G401.6 (cell line): ENCODE results near the gene FCHSD2.
"Not testable (repeated sequence)": the region's sequence is repeated elsewhere in the genome, so short reads cannot be mapped to it uniquely, and the experiment has no call there.

Experiments
- FAIRE-seq: peaks from 2 replicates; lab custom pipeline; 2012; peaks lifted over from hg19 to GRCh38; lab: Jason Lieb, UNC

Gene FCHSD2

DNA sequence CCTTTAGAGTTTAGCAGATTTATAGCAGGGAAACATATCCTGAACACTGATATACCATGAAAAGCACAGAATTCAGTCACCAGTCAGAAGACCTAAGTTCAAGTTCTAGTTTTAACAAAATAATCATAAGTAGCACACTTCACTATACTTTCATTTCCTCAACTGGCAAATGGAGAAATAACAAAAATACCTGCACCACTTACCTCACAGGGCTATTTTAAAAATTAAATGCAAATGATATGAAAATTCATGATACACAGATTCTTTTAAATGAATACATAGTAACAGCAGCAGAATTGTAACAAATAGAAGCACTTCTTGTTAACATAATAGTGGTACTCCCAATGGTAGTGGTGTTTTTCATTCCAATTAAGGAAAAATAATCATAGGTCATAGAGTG is 139.0 kb downstream of the FCHSD2 start:
- FAIRE-seq = no peak

DNA sequence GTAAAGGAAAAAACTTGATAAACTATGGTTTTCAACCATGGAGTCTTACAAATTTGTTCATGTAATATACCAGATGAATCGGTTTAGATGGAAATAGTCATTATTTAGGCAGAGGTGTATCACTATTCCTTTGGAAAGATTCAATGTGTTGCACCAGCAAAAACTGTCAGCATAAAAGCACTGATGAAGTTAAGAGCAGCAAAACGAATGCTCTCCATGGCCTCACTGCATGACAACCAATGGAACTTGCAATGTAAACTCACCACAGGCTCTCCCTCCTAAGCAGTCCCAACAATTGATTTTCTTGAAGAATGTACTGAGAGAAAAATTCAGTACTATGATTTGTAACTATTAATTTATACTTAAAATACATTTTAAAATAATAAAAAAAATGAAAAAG is 139.9 kb downstream of the FCHSD2 start:
- FAIRE-seq = no peak

DNA sequence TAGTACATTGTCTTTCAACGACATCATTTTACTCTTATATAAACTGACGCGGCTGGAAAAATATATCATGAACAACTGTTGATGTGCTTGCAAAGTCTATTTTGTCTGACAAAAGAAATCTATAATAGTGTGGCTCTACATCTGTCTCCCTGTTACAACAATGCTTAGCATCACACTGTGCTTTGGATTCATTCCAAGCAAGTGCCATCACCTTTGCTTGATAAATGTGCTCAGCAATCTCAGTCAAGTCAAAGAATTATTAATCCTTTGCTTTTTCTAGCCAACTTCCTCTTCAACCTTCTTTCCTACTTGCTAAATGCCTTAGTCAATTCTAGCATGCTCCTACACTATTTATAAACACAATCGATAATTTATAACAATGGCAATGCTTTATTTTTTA is 140.5 kb downstream of the FCHSD2 start:
- no peak for FAIRE-seq

DNA sequence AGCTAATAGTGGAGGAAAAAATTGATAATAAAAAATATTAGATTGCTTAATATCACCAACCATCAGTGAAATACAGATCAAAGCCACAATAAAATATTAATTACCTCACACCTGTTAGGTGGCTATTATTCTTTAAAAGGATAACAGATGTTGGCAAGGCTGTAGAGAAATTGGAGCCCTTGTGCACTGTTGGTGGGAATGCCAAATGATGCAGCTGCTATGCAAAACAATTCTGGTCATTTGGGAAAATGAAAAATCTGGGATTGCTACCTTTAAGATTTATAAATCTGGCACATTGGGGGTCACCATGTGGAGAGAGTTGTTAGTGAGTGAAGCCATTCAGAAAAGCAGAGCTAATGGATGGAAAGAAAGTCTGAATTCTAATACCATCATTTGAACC is 143.4 kb downstream of the FCHSD2 start:
- FAIRE-seq = no peak

DNA sequence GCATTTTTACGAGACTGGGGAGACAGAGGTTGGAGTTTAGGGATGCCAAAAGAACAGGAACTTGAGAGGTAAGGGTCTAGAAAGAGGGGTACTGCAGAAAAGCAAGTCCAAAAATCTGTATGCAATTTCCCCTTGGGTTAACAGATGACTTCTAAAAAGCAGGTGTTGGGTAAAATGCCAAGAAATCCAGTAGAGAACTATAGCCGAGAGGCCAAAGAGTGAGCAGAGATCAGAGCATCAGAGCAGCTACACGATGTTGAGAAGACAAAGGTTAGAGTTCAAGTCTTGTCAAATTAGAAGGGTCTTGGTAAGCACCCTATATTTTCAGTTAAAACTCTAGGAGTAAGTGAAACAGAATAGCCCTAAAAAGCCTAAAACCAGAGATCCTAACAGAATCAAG is 145.2 kb downstream of the FCHSD2 start:
- FAIRE-seq = no peak

DNA sequence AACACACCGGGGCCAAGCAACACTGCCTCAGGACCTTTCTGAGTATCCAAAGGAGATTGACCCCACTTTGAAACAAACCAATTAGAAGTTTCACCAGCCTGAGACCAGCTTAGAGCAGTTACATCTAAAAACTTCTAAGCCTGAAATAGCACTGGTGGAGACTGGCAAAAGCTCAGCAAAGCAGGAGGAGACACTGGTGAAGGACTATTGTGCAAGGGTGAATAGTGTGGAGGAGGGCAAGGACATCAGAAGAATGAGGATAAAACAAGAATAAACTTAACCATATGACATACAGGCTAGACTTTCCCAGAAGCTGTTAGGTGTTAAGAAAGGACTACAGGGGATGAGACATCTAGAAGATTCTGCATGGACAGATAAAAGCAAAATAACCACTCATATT is 152.4 kb downstream of the FCHSD2 start:
- no peak for FAIRE-seq

DNA sequence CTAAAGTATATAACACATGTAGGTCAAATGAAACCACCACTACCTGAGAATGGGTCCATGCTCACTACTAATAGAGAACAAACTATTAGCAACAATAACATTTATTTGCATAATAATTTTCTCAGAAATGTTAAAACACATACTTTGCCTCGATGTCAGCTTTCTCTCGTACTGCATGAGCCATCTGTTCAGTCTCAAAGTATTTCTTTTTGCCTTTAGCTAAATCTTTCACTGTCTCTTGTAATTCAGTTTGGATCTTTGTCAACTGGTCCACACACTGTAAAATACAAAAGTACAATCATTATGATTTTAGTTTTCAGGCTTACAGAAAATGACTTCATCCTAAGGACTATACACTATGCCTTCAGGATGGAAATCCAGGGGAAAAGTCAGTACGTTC is 153.3 kb downstream of the FCHSD2 start:
- FAIRE-seq = no peak

DNA sequence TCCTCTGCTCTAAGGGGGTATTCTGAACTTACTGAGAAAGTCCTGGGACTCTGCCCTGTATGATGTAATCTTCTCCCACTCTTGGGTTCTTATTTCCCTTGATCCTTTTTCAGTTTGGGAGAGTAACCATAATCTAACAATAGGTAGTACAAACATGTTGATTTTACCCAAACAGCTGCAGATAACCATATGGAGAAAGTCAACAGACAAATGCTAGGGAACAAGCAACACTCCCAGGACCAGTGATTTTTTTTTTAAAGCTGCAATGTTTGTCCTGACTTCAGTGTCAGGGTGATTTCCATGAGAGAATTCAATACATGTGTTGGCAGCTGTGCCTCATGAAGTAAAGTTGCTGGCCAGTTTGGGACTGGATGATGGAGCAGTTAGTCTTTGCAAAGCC is 156.5 kb downstream of the FCHSD2 start:
- no peak for FAIRE-seq

DNA sequence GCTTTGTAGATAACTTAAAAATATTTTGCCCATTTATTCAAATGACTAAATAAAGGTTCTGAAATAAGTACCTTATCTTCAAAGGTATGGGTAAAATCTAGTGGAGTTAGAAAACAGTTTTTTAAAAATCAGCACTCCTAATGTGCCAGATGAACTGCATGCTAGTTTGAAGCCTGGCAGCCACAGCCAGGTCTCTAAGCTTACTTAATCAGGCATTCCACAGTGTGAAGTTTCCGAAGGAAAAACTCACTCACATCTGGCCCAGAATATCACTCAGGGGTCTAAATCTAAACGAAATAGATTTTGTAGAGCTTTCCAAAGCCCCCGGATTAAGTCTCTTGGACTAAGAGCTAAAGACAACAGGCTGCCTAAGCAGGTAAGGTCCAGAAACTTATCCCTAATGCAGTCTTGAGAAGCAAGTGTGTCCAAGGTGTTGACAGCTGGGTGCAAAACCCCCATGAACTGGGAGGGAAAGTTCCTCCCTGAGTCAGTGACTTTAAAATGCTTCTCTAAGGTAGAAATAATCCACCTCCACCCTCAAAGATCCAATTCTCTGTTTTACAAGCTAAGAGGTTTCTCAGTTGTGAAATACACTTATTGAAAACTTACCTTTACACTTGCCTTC is 157.6 kb downstream of the FCHSD2 start:
- no peak for FAIRE-seq

DNA sequence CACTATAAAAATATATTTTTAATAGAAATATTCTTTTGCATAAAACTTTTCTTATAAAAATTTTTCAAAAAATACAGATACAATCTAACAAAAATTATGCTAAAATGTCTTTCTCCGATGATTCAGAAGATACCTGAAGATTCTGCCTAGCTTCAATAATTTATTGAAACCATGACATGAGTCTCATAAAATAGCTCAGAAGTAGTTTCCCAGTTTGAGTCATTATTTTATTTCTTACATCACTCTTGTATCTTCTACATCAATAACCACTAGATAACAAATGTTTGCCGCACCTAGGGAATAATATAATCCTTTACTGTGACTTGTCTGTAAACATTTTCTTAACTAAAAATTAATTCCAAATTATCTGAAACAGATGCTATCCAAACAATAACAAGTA is 158.6 kb downstream of the FCHSD2 start:
- peak; percentile 49 for FAIRE-seq

DNA sequence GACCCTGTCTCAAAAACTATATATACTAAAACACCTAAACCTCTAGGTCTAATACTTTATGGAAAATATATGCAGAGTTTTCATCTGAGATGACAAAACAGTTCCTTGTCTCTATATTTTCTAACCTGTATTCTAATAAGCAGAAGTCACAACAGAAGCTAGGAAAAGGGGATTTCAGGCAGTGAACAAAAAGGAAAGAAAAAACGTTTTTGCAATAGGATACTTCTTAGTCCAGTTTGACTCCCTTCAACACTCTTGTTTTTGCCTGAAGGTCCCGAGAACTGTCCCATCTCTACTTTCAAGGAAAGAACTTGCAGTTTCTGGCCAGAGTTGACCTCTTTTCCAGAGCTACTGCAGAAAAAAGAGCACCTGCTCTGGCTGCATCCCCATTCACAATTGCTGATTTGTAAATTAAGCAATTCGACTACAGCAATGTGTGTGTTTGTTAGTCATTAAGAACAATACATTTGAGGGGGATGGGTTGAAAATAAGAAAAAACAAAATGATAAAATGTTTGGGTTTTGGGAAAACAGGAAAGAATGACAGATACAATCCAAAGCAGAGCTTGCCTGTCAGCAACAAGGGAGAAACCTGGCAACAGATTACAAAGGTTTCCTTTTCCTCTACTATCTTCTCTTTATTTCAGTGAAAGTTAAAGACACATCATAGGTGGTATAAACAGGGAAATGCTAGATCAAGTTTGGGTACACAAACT is 160.0 kb downstream of the FCHSD2 start:
- FAIRE-seq = no peak

DNA sequence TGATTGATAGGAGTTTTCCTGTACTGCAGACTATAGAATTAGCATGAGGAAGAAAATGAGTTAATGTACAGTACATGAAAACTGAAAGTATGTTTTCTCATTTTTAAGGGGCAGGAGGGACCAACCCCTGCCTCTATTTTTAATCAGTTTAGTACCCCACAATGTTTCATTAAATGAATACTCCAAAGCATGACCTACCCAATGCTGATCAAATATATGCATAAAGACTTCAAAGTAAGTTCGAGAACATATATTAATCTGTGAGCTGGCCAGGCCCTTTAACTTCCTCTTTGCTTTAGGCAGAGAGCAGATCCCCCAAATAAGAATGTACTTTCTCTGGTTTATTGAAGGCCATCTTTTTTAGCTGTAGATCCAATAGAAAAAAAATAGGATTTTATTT is 161.0 kb downstream of the FCHSD2 start:
- no peak for FAIRE-seq

DNA sequence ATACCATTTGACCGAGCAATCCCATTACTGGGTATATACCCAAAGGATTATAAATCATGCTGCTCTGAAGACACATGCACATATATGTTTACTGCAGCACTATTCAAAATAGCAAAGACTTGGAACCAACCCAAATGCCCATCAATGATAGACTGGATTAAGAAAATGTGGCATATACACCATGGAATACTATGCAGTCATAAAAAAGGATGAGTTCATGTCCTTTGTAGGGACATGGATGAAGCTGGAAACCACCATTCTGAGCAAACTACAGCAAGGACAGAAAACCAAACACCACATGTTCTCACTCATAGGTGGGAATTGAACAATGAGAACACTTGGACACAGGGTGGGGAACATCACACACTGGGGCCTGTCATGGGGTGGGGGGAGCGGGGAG is 164.3 kb downstream of the FCHSD2 start:
- FAIRE-seq = not testable (repeated sequence)

DNA sequence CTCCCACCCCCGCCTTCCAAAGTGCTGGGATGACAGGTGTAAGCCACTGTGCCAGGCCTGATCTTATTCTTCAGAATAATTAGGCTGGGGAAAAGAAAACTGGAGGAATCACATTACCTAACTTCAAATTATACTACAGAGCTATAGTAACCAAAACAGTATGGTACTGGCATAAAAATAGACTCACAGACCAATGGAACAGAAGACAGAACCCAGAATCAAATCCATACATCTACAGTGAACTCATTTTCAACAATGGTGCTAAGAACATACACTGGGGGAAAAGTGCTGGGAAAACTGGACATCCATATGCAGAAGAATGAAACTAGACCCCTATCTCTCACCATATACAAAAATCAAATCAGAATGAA is 165.6 kb downstream of the FCHSD2 start:
- FAIRE-seq = not testable (repeated sequence)

DNA sequence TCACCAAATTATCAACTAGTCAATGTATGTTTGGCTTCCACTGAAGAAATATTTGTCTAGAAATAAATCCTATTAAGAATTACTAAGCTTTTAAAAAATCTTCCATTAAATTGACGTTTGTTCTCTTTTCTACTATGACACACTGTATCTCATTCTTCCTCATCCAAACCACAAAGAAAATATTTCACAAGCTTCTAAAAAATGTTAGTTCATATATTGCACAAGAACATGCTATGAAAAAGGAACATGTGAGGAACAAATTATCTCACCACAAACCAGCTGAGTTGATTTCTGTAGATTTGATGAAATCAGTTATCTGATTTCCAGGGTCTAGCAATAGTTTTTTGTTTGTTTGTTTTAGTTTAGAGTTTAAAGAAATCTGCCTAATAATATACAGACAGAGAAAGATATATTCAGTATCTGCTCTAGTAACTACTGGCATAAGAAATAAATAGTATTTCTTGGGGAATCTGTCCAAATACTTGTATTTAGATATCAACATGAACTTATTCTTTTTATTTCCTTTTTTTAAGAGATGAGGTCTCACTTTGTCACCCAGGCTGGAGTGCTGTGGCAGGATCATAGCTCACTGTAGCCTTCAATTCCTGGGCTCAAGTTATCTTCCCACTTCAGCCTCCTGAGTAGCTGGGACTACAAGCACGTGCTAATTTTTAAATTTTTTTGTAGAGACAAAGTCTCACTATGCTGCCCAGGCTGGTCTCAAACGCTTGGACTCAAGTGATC is 166.2 kb downstream of the FCHSD2 start:
- FAIRE-seq = no peak

DNA sequence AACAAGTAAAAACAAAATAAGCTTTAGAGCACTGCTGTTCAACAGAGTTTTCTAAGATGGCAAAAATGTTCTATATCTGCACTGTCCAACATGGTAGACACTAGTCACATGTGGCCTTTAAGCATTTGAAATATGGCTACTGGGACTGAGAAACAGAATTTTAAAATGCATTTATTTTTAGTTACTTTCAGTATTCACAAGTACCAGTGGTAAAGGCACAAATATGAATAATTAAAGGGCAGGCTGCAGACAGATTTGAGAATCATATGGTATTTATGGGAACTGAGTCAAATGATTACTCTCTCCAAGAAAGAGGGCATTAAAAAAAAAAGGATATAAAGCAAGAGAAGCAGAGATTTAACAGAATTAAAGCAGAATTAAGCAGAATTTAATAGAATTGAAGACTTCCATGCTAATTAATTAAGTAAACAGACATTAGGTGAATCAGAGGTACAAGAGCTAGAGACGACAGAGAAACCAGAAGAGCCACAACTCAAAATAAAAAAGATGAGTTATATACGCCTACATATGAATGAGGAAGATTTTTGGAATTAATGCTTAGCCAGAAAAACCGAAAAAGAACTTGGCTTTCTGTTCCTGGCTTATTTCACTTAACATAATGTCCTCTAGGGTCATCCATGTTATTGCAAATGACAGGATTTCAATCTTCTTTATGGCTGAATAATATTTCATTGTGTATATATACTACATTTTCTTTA is 167.5 kb downstream of the FCHSD2 start:
- no peak for FAIRE-seq

DNA sequence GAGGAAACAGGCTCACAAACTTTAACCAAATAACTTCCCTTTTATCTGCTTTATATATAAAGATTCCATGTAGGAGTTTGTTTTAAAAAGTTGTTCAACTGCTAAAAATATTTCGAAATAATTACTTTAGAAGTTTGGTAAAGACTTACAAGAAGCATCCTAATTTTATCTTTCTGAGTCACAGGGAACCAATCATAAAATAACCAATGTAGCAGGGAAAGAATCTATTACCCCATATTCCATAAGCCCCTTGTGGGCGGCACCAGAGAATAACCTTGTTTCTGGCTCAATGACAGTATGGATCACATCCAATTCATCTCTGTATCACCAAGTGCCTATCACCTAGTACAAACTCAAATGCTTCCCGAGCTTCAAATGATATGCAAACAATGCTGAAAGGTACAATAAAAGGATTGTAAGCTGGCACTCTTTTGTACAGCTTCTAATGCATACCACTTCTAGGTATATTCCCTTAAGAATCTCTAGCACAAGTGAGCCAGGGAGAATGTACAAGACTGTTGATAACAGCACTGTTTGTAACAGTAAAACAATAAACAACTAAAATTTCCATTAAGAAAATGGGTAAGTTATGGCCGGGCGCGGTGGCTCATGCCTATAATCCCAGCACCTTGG is 169.5 kb downstream of the FCHSD2 start:
- no peak for FAIRE-seq

DNA sequence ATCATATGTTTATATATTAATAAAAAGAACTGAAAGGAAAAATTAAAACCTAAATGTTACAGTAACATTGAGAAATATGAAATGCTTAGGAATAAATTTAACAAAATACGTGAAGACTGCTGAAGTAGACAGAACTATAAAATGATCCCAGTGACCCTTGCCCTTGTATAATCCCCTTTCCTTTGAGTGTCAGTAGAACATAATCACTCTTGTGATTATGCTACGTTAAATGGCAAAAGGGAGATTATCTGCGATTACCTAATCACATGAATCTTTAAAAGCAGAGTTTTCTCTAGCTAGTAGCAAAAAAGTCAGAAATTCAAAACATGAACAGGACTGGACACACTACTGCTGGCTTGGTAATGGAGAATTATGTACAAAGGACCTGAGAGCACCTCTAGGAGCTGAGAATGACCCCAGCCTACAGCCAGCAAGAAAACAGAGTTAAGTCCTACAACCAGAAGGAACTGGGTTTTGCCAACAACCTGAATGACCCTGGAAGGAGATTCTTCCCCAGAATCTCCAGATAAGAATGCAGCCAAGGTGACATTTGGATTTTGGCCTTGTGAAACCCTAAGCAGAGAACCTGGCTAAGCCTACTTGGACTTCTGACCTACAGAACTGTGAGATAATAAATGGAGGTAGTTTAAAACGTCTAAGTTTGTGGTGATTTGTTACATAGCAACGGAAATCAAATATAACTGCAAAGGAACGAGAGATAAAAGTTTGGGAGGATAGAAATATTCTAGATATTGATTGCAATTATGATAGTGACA is 170.7 kb downstream of the FCHSD2 start:
- FAIRE-seq = no peak

DNA sequence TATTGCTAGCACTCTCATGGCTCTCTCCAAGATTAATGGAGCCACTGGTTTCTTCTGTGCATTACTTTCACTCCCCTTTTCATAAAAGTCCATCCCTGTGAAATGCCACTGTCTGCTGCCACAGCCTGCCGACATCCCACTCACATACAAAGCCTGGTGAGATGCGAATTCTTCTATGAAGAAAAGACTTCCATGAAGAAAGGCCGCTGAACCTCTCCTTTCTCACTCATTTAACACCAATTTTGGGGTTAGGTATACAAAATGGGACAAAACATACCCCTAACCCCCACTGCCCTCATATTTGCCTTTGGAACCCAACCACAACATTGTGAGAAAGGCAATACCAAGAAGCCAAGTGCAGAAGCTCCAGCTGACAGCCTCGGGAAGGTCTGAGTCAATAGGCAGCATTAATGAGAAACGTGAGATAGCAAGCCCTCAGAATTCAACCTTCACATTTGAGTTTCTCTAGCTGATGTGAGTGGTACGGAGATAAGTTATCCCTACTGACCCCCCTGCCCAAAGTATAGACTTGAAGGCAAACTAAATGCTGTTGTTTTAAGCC is 171.5 kb downstream of the FCHSD2 start:
- no peak for FAIRE-seq

DNA sequence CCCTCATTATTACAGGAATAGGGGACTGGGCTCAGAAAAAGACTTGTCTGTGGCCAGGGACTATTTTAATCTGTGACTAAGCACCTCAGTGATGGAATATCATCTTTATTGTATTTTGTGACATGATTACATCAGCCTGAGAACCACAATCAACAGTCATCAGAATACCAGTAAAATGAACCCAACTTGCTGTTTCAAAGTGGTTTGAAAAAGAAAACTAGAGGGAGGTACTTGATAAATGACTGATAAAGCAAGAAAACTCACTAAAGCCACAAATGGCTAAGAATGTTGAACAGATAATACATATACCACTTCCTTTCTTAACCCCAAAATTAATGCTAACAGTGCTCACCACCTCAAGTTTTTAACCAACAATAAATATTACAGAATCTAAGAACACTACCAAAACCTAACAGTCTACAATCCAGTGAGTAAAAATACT is 172.2 kb downstream of the FCHSD2 start:
- FAIRE-seq = no peak

DNA sequence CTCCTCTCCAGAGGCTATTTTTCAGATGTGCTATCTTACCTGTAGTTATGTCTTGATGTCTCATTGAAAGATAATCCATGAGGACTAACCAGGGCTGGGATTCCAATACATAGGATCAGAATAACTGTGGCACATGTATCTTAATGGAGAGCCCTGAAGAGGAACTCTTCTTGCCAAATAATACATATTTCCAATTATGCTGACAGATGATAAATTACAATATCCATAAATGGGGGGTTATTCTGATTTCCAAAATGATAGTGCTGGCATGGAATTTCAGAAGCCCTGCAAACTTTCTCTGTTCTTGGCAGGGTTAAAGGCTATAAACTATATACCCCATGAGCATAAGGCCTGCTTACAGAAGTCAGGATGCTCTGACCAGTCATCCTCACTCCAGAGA is 173.7 kb downstream of the FCHSD2 start:
- FAIRE-seq = no peak
